GM23338 (cell line): ENCODE results near the gene SRRT.

Source experiments
- CREB1 ChIP-seq: fragments of 250-450 bp; sonication (Bioruptor Pico); IDR thresholded peaks from 2 replicates; pipeline ENCODE4 v1.5.0; 2020; ENCODE audit warnings: low read depth, mild to moderate bottlenecking, moderate library complexity
- CTCF ChIP-seq, 2 experiments: fragments of 200-600 bp in 1 of 2; sonication (generic) in 1 of 2; conservative IDR thresholded peaks; 2 replicates each; pipeline versions ENCODE4 v1.5.1 to v1.6.1; 2016 to 2017; ENCODE audit warnings: antibody characterized with exemption in 2 of 2, low read depth in 2 of 2, mild to moderate bottlenecking in 2 of 2, moderate library complexity in 1 of 2
- ETS1 ChIP-seq: IDR thresholded peaks from 2 replicates; pipeline ENCODE4 v1.6.1; 2016; ENCODE audit warnings: antibody characterized with exemption
- EZH2 ChIP-seq: fragments of 200-600 bp; sonication (generic); IDR thresholded peaks from one replicate; pipeline ENCODE4 v1.8.0; 2017; ENCODE audit warnings: antibody characterized with exemption, mild to moderate bottlenecking, low read depth; ENCODE audit not compliant: unreplicated experiment
- EZH2phosphoT487 ChIP-seq: fragments of 200-600 bp; sonication (generic); IDR thresholded peaks from one replicate; pipeline ENCODE4 v1.8.1; 2018; ENCODE audit warnings: antibody characterized with exemption; ENCODE audit not compliant: unreplicated experiment
- JUNB ChIP-seq: IDR thresholded peaks from one replicate; pipeline ENCODE4 v1.6.1; 2016; ENCODE audit warnings: antibody characterized with exemption; ENCODE audit not compliant: unreplicated experiment
- POLR2AphosphoS5 ChIP-seq: IDR thresholded peaks from 2 replicates; pipeline ENCODE4 v1.6.1; 2016; ENCODE audit warnings: antibody characterized with exemption, low read depth
- REST ChIP-seq: IDR thresholded peaks from one replicate; pipeline ENCODE4 v1.6.1; 2018; ENCODE audit warnings: antibody characterized with exemption; ENCODE audit not compliant: unreplicated experiment
- STAT1 ChIP-seq: IDR thresholded peaks from one replicate; pipeline ENCODE4 v1.6.1; 2016; ENCODE audit warnings: antibody characterized with exemption; ENCODE audit not compliant: unreplicated experiment
- ZNF331 ChIP-seq: fragments of 250-450 bp; sonication (Bioruptor Pico); IDR thresholded peaks from 2 replicates; pipeline ENCODE4 v1.5.0; 2020; ENCODE audit warnings: low read depth, mild to moderate bottlenecking, moderate library complexity

DNA sequence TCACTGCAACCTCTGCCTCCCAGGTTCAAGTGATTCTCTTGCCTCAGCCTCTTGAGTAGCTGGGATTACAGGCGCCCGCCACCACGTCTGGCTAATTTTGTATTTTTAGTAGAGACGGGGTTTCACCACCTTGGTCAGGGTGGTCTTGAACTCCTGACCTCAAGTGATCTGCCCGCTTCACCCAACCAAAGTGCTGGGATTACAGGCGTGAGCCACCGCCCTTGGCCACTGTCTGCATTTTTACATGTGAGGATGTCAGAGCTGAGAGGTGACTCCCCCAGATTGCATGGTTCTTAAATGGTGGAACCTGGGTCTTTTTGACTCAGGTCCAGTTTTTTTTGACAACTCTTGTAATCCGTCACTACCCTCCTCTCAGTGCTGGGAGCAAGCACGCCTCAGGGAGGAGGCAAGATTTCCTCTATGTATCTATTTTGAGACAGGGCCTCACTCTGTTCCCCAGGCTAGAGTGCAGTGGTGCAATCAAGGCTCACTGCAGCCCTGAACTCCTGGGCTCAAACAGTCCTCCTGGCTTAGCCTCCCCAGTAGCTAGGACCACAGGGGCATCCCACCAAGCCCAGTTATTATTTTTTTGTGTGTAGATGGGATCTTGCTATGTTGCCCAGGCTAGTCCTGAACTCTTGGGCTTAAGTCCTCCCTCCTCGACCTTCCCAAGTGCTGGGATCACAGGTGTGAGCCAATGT, 1.2 kb upstream of the SRRT start:
- no peak for TF ChIP-seq CTCF (conservative IDR thresholded peaks at IDR 0.05; ENCODE audit: low read depth in 2 of 2)
- no peak for TF ChIP-seq REST
- TF ChIP-seq POLR2AphosphoS5 = no peak
- TF ChIP-seq CREB1 (CRISPR knock-in tag) = no peak
- no peak for TF ChIP-seq EZH2
- TF ChIP-seq EZH2phosphoT487 = no peak
- TF ChIP-seq ETS1 = no peak
- no peak for TF ChIP-seq JUNB
- no peak for TF ChIP-seq ZNF331 (CRISPR knock-in tag)
- no peak for TF ChIP-seq STAT1
